ENCODE measurements around the gene LMO4. TPM values are rescaled to one million over a fixed set of nuclear protein-coding genes. Genes with fewer than 3 reads are reported as not detected.

Gene LMO4
- total and polyA plus RNA-seq, 5 donors from 2014 or later, result 2.8 to 10.3 (median 3.9) TPM

DNA sequence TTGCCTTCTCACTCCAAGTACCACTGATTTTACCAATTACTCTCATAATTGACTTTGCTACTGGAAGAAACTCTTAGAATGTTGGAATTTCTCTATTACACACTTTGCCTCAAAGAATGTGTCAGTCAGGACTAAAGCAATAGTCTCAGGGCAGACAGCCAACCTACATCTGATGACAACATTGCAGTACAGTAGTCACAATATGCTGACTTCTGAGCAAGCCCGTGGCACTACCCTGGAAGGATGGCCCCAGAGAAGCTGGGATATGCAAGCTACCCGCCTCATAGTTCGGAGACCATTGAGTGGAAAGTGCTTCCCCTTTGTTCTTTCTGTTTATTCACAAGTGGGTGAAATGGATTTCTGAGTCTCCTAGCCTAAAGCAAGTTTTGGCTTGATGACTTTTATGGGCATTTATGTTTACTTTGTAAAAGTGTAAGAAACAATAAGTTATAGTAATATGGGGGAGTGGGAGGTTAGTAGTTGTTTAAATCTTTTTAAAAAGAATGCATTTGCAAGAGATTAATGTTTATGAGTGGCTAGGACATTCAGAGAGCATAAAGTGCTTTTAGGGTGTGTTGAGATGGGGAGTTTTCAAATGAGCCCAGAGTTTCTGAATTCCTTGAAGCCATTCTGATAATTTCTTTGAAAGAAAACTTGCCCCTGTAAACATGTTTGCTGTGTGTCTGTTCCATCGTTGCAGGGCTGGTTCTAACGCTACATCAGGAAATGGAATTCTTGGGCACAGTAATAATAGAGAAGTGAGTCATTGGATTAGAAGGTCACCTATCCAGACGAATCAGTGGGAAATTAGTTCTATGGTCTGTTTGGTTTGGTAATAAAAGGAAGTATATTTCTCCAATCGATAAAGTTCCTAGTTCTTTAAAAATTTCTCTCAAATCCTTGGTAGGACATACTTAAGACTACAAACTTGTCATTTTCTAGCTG is 63.8 kb downstream of the LMO4 start:
- Histone ChIP-seq H3K4me1 (ENCODE audit: control insufficient read depth, insufficient read depth, low read length, poor library complexity, severe bottlenecking) (no peaks in the 10 kb centered on the region), H3K27me3 (ENCODE audit: control insufficient read depth, insufficient read depth, low read length) (no peaks in the 10 kb centered on the region), H3K4me3 (ENCODE audit: low read depth, low read length) (no peak overlapping the region), H3K36me3 (ENCODE audit: control insufficient read depth, insufficient read depth, low read length) (no peaks in the 10 kb centered on the region), H3K27ac (ENCODE audit: insufficient read depth, low read length, poor library complexity, severe bottlenecking) (no peak overlapping the region), H3K9me3 (ENCODE audit: control insufficient read depth in 2 of 2, low read length in 2 of 2) (no peaks in the 10 kb centered on the region)
- Mint-ChIP-seq H3K36me3 (no peaks in the 10 kb centered on the region), H3K27ac (no peak overlapping the region), H3K27me3 (peaks cover 6% of the 10 kb centered on the region), H3K4me3 (no peak overlapping the region), H3K4me1 (no peaks in the 10 kb centered on the region), H3K9me3 (peaks cover 0 to 2% (median 0%) of the 10 kb centered on the region in 7 donors)
- DNase-seq, result no peak
- ATAC-seq (ENCODE audit: low read depth in 2 of 2), result no peak

DNA sequence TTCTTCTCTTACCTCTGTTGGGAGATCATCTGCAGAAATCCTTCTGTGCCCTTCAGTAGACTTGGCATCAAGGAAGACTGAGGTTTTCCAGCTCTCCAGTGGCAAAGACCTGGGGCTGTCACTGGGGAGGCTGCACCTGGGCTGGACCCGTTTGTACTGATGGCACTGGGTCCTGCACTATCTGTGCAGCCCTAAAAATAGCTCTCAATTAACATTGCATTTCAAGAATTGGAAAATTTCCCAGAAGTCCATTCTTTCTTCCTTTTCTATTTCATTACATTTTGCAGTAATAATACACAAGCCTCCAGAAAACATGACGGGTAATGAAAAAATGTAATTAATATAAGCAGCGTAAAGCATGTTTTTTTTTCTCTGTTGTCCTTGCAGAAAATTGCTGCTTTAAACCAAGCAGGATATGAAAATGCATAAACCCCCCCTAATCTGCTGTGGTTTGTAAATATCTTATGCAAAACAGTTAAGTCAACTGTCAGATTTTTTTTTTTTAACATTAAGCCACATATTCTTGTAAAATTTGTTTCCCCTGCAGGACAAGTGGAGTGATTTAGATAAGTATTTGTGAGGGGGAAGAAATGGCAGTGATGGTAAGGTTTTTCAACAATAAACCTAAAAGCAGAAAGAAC is 64.9 kb downstream of the LMO4 start:
- Mint-ChIP-seq H3K27me3 (peaks cover 6% of the 10 kb centered on the region), H3K9me3 (peaks cover 0 to 2% (median 0%) of the 10 kb centered on the region in 7 donors), H3K36me3 (no peaks in the 10 kb centered on the region), H3K27ac (no peak overlapping the region), H3K4me3 (no peak overlapping the region), H3K4me1 (no peaks in the 10 kb centered on the region)
- H3K27ac ChIP-seq (ENCODE audit: insufficient read depth, low read length, poor library complexity, severe bottlenecking), result no peak overlapping the region
- H3K9me3 ChIP-seq (ENCODE audit: control insufficient read depth in 2 of 2, low read length in 2 of 2), result no peaks in the 10 kb centered on the region
- ATAC-seq (ENCODE audit: low read depth in 2 of 2), result no peak
- no peak for DNase-seq
- no peaks in the 10 kb centered on the region for H3K4me1 ChIP-seq (ENCODE audit: control insufficient read depth, insufficient read depth, low read length, poor library complexity, severe bottlenecking)
- no peaks in the 10 kb centered on the region for H3K27me3 ChIP-seq (ENCODE audit: control insufficient read depth, insufficient read depth, low read length)
- no peak overlapping the region for H3K4me3 ChIP-seq (ENCODE audit: low read depth, low read length)
- H3K36me3 ChIP-seq (ENCODE audit: control insufficient read depth, insufficient read depth, low read length), result no peaks in the 10 kb centered on the region

DNA sequence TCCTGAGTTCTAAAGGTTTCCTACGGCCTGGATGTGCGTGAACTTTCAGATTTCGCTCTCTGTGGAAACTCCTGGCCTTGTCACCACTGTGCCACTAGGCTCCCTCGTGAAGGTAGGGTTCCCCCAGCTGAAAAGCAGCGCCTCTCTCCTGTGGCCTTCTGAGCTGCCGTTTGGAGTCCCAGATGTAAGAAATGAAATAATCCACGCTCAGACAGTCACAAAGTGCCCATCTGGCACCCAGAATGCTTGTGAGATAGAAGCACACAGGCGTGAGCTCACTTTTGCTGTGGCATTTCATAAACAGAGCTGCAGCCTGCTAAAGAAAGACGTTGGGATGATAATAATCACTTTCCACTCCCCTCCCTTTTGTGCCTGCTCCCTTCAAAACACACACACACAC is 65.8 kb downstream of the LMO4 start:
- H3K27me3 Mint-ChIP-seq, result peaks cover 6% of the 10 kb centered on the region
- H3K36me3 ChIP-seq (ENCODE audit: control insufficient read depth, insufficient read depth, low read length), result no peaks in the 10 kb centered on the region
- ATAC-seq (ENCODE audit: low read depth in 2 of 2) (no peak), DNase-seq (no peak)
- H3K27ac ChIP-seq (ENCODE audit: insufficient read depth, low read length, poor library complexity, severe bottlenecking), result no peak overlapping the region
- H3K27ac Mint-ChIP-seq, result no peak overlapping the region
- H3K4me1 ChIP-seq (ENCODE audit: control insufficient read depth, insufficient read depth, low read length, poor library complexity, severe bottlenecking), result no peaks in the 10 kb centered on the region
- no peak overlapping the region for H3K4me3 Mint-ChIP-seq
- no peaks in the 10 kb centered on the region for H3K27me3 ChIP-seq (ENCODE audit: control insufficient read depth, insufficient read depth, low read length)
- H3K4me3 ChIP-seq (ENCODE audit: low read depth, low read length), result no peak overlapping the region
- peaks cover 0 to 2% (median 0%) of the 10 kb centered on the region in 7 donors for H3K9me3 Mint-ChIP-seq
- H3K4me1 Mint-ChIP-seq, result peaks cover 0 to 2% (median 0%) of the 10 kb centered on the region in 4 donors
- H3K9me3 ChIP-seq (ENCODE audit: control insufficient read depth in 2 of 2, low read length in 2 of 2), result no peaks in the 10 kb centered on the region
- no peaks in the 10 kb centered on the region for H3K36me3 Mint-ChIP-seq

DNA sequence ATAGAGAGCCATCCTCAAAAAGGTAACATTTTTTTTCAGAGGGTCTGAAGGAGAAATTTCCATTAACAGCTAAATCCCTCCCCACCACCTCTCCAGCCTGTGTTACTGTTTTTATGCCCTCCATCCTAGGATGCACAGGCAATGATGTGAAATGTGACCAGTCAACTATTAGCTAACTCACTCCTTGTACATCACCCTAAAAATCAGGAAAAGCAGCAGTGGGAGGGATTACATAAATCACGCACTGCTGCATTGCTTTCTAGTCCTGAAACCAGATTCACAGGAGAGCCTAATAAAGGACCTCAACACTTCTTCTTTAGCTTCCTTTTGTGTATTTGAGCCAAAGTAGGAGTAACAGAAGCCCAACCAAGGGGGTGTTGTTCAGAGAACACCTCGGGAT is 66.3 kb downstream of the LMO4 start:
- DNase-seq, result no peak
- Histone ChIP-seq H3K9me3 (ENCODE audit: control insufficient read depth in 2 of 2, low read length in 2 of 2) (no peaks in the 10 kb centered on the region), H3K27me3 (ENCODE audit: control insufficient read depth, insufficient read depth, low read length) (no peaks in the 10 kb centered on the region), H3K27ac (ENCODE audit: insufficient read depth, low read length, poor library complexity, severe bottlenecking) (no peak overlapping the region), H3K36me3 (ENCODE audit: control insufficient read depth, insufficient read depth, low read length) (no peaks in the 10 kb centered on the region), H3K4me1 (ENCODE audit: control insufficient read depth, insufficient read depth, low read length, poor library complexity, severe bottlenecking) (no peaks in the 10 kb centered on the region), H3K4me3 (ENCODE audit: low read depth, low read length) (no peak overlapping the region)
- H3K9me3 Mint-ChIP-seq, result peaks cover 0 to 2% (median 0%) of the 10 kb centered on the region in 7 donors
- H3K27me3 Mint-ChIP-seq, result peaks cover 6% of the 10 kb centered on the region
- no peak for ATAC-seq (ENCODE audit: low read depth in 2 of 2)
- peaks cover 0 to 2% (median 0%) of the 10 kb centered on the region in 4 donors for H3K4me1 Mint-ChIP-seq
- no peak overlapping the region for H3K27ac Mint-ChIP-seq
- H3K4me3 Mint-ChIP-seq, result no peak overlapping the region
- H3K36me3 Mint-ChIP-seq, result no peaks in the 10 kb centered on the region

All from CD4-positive, CD25-positive, alpha-beta regulatory T cell (primary cell).